Breast epithelium (tissue), 4 donors: ENCODE data around the gene WNK2. TPM values are rescaled to one million over a fixed set of nuclear protein-coding genes. Genes with fewer than 3 reads are reported as not detected.

Experiments
- DNase-seq, 2 donors: peaks; one replicate each; pipeline ENCODE4 v3.0.0-alpha.2; 2019; ENCODE audit warnings: low spot score in 2 of 2
- H3K27ac ChIP-seq, 2 donors: fragments of 200-600 bp; sonication (generic) in 1 of 2; one replicate each; pipeline ENCODE4 v1.5.1; 2016 to 2019; ENCODE audit warnings: mild to moderate bottlenecking in 1 of 2
- H3K27me3 ChIP-seq, 2 donors: fragments of 200-600 bp; sonication (generic) in 1 of 2; one replicate each; pipeline versions ENCODE4 v1.5.1 to v1.6.0; 2017 to 2019; ENCODE audit warnings: control low read depth in 1 of 2, mild to moderate bottlenecking in 1 of 2
- H3K36me3 ChIP-seq: fragments of 200-600 bp; one replicate; pipeline ENCODE4 v1.5.1; 2019
- H3K4me1 ChIP-seq, 2 donors: fragments of 200-600 bp; sonication (generic); one replicate each; pipeline ENCODE4 v1.5.1; 2016 to 2019; ENCODE audit warnings: control low read depth in 1 of 2
- H3K4me3 ChIP-seq, 3 donors: fragments of 200-600 bp; sonication (generic); 1 replicate in 2 of 3; 2 replicates in 1 of 3; pipeline ENCODE4 v1.5.1; 2016 to 2019; ENCODE audit warnings: mild to moderate bottlenecking in 3 of 3, moderate library complexity in 2 of 3
- H3K9me3 ChIP-seq, 2 donors: fragments of 200-600 bp; sonication (generic) in 1 of 2; one replicate each; pipeline ENCODE4 v1.5.1; 2016 to 2019; ENCODE audit warnings: control low read depth in 1 of 2
- CTCF ChIP-seq, 3 donors: fragments of 450-650 bp; IDR thresholded peaks; one replicate each; pipeline ENCODE4 v1.5.1; 2016 to 2017; ENCODE audit warnings: antibody characterized with exemption in 3 of 3, mild to moderate bottlenecking in 3 of 3, moderate library complexity in 3 of 3
- POLR2A ChIP-seq: fragments of 450-650 bp; IDR thresholded peaks from one replicate; pipeline ENCODE4 v1.6.1; 2016; ENCODE audit warnings: antibody characterized with exemption, mild to moderate bottlenecking, moderate library complexity
- POLR2AphosphoS5 ChIP-seq, 3 donors: sonication (generic); formaldehyde crosslinking; IDR thresholded peaks; one replicate each; pipeline ENCODE4 v1.6.1; 2017; ENCODE audit warnings: antibody characterized with exemption in 3 of 3
- intact Hi-C: fragments of 100-400 bp; cut with DNase I; formaldehyde crosslinking; loops from one replicate; pipeline ENCODE4 v1.15.1; 2023; ENCODE audit warnings: low total_unique reads
- total RNA-seq, 3 donors: library from RNA; depleted of rRNA; stranded (reverse); fragments of >200 nt; gene quantifications; one replicate each; pipeline ENCODE4 v1.1.0, GENCODE V29; 2016

WNK2 gene
- total RNA-seq, 3 donors from 2014 or later, result 9.1 to 28.5 TPM; not detected in 1

- intact Hi-C loops, result no loop called here
- Histone ChIP-seq H3K4me3 (no peak overlapping the region), H3K9me3 (no peaks in the 10 kb centered on the region), H3K27me3 (no peaks in the 10 kb centered on the region), H3K36me3 (no peaks in the 10 kb centered on the region), H3K4me1 (peaks cover 0 to 13% of the 10 kb centered on the region in 2 donors), H3K27ac (no peak overlapping the region)
- DNase-seq, result no peak
- no peak for TF ChIP-seq POLR2AphosphoS5 (IDR thresholded peaks at IDR 0.05)
- TF ChIP-seq CTCF (IDR thresholded peaks at IDR 0.05), result no peak
- TF ChIP-seq POLR2A, result no peak
These were observed 46.2 kb downstream of the WNK2 start for GRCh38 chr9:93230185-93230584.

GRCh38 chr9:93230601-93231000 is 46.7 kb downstream of the WNK2 start:
- no peaks in the 10 kb centered on the region for H3K9me3 ChIP-seq
- no peaks in the 10 kb centered on the region for H3K36me3 ChIP-seq
- H3K4me1 ChIP-seq, result peaks cover 0 to 13% of the 10 kb centered on the region in 2 donors
- DNase-seq, result no peak
- H3K4me3 ChIP-seq, result no peak overlapping the region
- no peaks in the 10 kb centered on the region for H3K27me3 ChIP-seq
- TF ChIP-seq CTCF (IDR thresholded peaks at IDR 0.05), result no peak
- no peak for TF ChIP-seq POLR2AphosphoS5 (IDR thresholded peaks at IDR 0.05)
- no peak for TF ChIP-seq POLR2A
- H3K27ac ChIP-seq, result peak overlapping the region in 1 of 2 donors; percentile 69
- intact Hi-C loops, result no loop called here

GRCh38 chr9:93231121-93231694 is 47.3 kb downstream of the WNK2 start:
- H3K9me3 ChIP-seq, result no peaks in the 10 kb centered on the region
- H3K27ac ChIP-seq, result peak overlapping the region; percentile 40 to 69
- TF ChIP-seq POLR2AphosphoS5 (IDR thresholded peaks at IDR 0.05), result no peak
- H3K4me3 ChIP-seq, result peak overlapping the region in 2 of 3 donors; percentile 4 to 13
- no peaks in the 10 kb centered on the region for H3K36me3 ChIP-seq
- H3K27me3 ChIP-seq, result no peaks in the 10 kb centered on the region
- H3K4me1 ChIP-seq, result peaks cover 0 to 13% of the 10 kb centered on the region in 2 donors
- peak in 1 of 2 donors; percentile 81 for DNase-seq
- intact Hi-C loops, result no loop called here

- Histone ChIP-seq H3K9me3 (no peaks in the 10 kb centered on the region), H3K27ac (peak overlapping the region; percentile 40 to 69), H3K4me3 (no peak overlapping the region), H3K36me3 (no peaks in the 10 kb centered on the region), H3K4me1 (peaks cover 0 to 13% of the 10 kb centered on the region in 2 donors), H3K27me3 (no peaks in the 10 kb centered on the region)
- intact Hi-C loops, result no loop called here
- TF ChIP-seq POLR2AphosphoS5 (IDR thresholded peaks at IDR 0.05), result no peak
- TF ChIP-seq CTCF (IDR thresholded peaks at IDR 0.05), result no peak
- no peak for TF ChIP-seq POLR2A
- DNase-seq, result no peak
These were observed 47.8 kb downstream of the WNK2 start for GRCh38 chr9:93231716-93232115.

- H3K27ac ChIP-seq, result no peak overlapping the region
- no peak overlapping the region for H3K4me3 ChIP-seq
- TF ChIP-seq POLR2A (no peak), CTCF (IDR thresholded peaks at IDR 0.05) (no peak), POLR2AphosphoS5 (IDR thresholded peaks at IDR 0.05) (no peak)
- no peak for DNase-seq
- peaks cover 0 to 13% of the 10 kb centered on the region in 2 donors for H3K4me1 ChIP-seq
- intact Hi-C loops, result no loop called here
- no peaks in the 10 kb centered on the region for H3K9me3 ChIP-seq
- H3K27me3 ChIP-seq, result no peaks in the 10 kb centered on the region
- no peaks in the 10 kb centered on the region for H3K36me3 ChIP-seq
These were observed 48.5 kb downstream of the WNK2 start for GRCh38 chr9:93232388-93232960.
